Measurements from ENCODE around the gene KYNU. TPM values are rescaled to one million over a fixed set of nuclear protein-coding genes. Genes with fewer than 3 reads are reported as not detected.
"Not testable (repeated sequence)": the region's sequence is repeated elsewhere in the genome, so short reads cannot be mapped to it uniquely, and the experiment has no call there.

The KYNU gene
- total RNA-seq (2014; rRNA removed; shearing (Covaris generic)), result not detected in 2 replicates

- DNase-seq (ENCODE audit: low spot score), result no peak
- in situ Hi-C loops (cut with HindIII; ENCODE audit: low sequenced_read_pairs), result no loop called here
Measured at GRCh38 chr2:142877216-142877838, at the start of gene KYNU. Gene KYNU (plus strand): TSS chr2:142877664. CDS start chr2:142885368, 7,704 bp downstream.

- in situ Hi-C loops (cut with HindIII; ENCODE audit: low sequenced_read_pairs), result no loop called here
- no peak for DNase-seq (ENCODE audit: low spot score)
Measured at GRCh38 chr2:142834021-142834420, 43.4 kb upstream of the KYNU start.

GRCh38 chr2:142840436-142840835, 37.0 kb upstream of the KYNU start:
- in situ Hi-C loops (cut with HindIII; ENCODE audit: low sequenced_read_pairs), result no loop called here
- DNase-seq (ENCODE audit: low spot score), result no peak

GRCh38 chr2:142841788-142842187, 35.7 kb upstream of the KYNU start:
- DNase-seq (ENCODE audit: low spot score), result no peak
- in situ Hi-C loops (cut with HindIII; ENCODE audit: low sequenced_read_pairs), result no loop called here

GRCh38 chr2:142842369-142842768, 35.1 kb upstream of the KYNU start:
- DNase-seq (ENCODE audit: low spot score), result no peak
- in situ Hi-C loops (cut with HindIII; ENCODE audit: low sequenced_read_pairs), result no loop called here

- DNase-seq (ENCODE audit: low spot score), result no peak
- in situ Hi-C loops (cut with HindIII; ENCODE audit: low sequenced_read_pairs), result no loop called here
Measured at GRCh38 chr2:142843731-142844130, 33.7 kb upstream of the KYNU start.

- no peak for DNase-seq (ENCODE audit: low spot score)
- in situ Hi-C loops (cut with HindIII; ENCODE audit: low sequenced_read_pairs), result no loop called here
Measured at GRCh38 chr2:142848023-142848606, 29.3 kb upstream of the KYNU start.

GRCh38 chr2:142849820-142850219, 27.6 kb upstream of the KYNU start:
- no peak for DNase-seq (ENCODE audit: low spot score)
- in situ Hi-C loops (cut with HindIII; ENCODE audit: low sequenced_read_pairs), result no loop called here

GRCh38 chr2:142853912-142854311, 23.6 kb upstream of the KYNU start:
- no peak for DNase-seq (ENCODE audit: low spot score)
- in situ Hi-C loops (cut with HindIII; ENCODE audit: low sequenced_read_pairs), result no loop called here

- in situ Hi-C loops (cut with HindIII; ENCODE audit: low sequenced_read_pairs), result no loop called here
- DNase-seq (ENCODE audit: low spot score), result no peak
Measured at GRCh38 chr2:142857256-142858164, 20.0 kb upstream of the KYNU start.

- DNase-seq (ENCODE audit: low spot score), result no peak
- in situ Hi-C loops (cut with HindIII; ENCODE audit: low sequenced_read_pairs), result no loop called here
Measured at GRCh38 chr2:142858961-142859360, 18.5 kb upstream of the KYNU start.

GRCh38 chr2:142862299-142862698, 15.2 kb upstream of the KYNU start:
- in situ Hi-C loops (cut with HindIII; ENCODE audit: low sequenced_read_pairs), result no loop called here
- DNase-seq (ENCODE audit: low spot score), result no peak

- in situ Hi-C loops (cut with HindIII; ENCODE audit: low sequenced_read_pairs), result no loop called here
- DNase-seq (ENCODE audit: low spot score), result no peak
Measured at GRCh38 chr2:142862847-142863246, 14.6 kb upstream of the KYNU start.

GRCh38 chr2:142863485-142863961, 13.9 kb upstream of the KYNU start:
- no peak for DNase-seq (ENCODE audit: low spot score)
- in situ Hi-C loops (cut with HindIII; ENCODE audit: low sequenced_read_pairs), result no loop called here

GRCh38 chr2:142864605-142865004, 12.9 kb upstream of the KYNU start:
- DNase-seq (ENCODE audit: low spot score); in situ Hi-C loops (cut with HindIII; ENCODE audit: low sequenced_read_pairs): not testable (repeated sequence)

GRCh38 chr2:142865924-142866323, 11.5 kb upstream of the KYNU start:
- in situ Hi-C loops (cut with HindIII; ENCODE audit: low sequenced_read_pairs), result no loop called here
- no peak for DNase-seq (ENCODE audit: low spot score)

GRCh38 chr2:142866426-142866825, 11.0 kb upstream of the KYNU start:
- in situ Hi-C loops (cut with HindIII; ENCODE audit: low sequenced_read_pairs), result no loop called here
- no peak for DNase-seq (ENCODE audit: low spot score)

- no peak for DNase-seq (ENCODE audit: low spot score)
- in situ Hi-C loops (cut with HindIII; ENCODE audit: low sequenced_read_pairs), result no loop called here
Measured at GRCh38 chr2:142867136-142867535, 10.3 kb upstream of the KYNU start.

GRCh38 chr2:142868229-142868762, 9.2 kb upstream of the KYNU start:
- in situ Hi-C loops (cut with HindIII; ENCODE audit: low sequenced_read_pairs), result no loop called here
- no peak for DNase-seq (ENCODE audit: low spot score)

GRCh38 chr2:142869065-142869460, 8.4 kb upstream of the KYNU start:
- in situ Hi-C loops (cut with HindIII; ENCODE audit: low sequenced_read_pairs); DNase-seq (ENCODE audit: low spot score): not testable (repeated sequence)

Measured in G401 (cell line).